H4 (cell line): Measurements from ENCODE around the gene RYR2. TPM values are rescaled to one million over a fixed set of nuclear protein-coding genes. Genes with fewer than 3 reads are reported as not detected.
A peak's percentile ranks its signal among the peaks of the same experiment; 100 is the strongest.

Source experiments
- DNase-seq: peaks from one replicate; pipeline ENCODE4 v3.0.0-alpha.2; 2015; ENCODE audit warnings: low spot score
- total RNA-seq: library from RNA; depleted of rRNA; stranded (reverse); fragments of >200 nt; shearing (Covaris generic); gene quantifications from 2 replicates; pipeline ENCODE4 v1.2.3, GENCODE V29; 2014; rRNA removed

Gene RYR2
- total RNA-seq, 1 experiment from 2014 or later: 1.7 TPM

- DNase-seq: no peak
Measured at GRCh38 chr1:237852342-237852741, 810.4 kb downstream of the RYR2 start.

- DNase-seq: no peak
Measured at GRCh38 chr1:237857455-237857854, 815.5 kb downstream of the RYR2 start.

DNA sequence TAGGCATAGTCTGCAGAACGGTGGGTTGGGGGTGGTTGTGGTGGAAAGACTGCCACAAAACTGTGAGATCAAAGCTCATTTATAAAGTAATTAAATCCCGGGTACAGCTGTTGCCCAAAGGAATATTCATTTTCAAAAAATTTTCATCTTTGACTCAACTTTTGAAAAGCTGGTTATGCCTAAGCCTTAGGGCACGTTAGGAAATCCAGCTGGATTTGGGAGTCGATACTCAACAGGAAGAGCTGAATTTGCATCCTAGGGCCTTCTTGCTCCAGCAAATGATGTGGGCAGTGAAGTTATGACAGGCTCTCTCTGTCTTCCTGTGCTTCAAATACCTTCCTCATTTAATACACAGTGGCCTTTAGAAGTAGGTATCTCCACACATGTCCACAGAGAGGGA is 817.0 kb downstream of the RYR2 start:
- DNase-seq: no peak

- no peak for DNase-seq
Measured at GRCh38 chr1:237861944-237862343, 820.0 kb downstream of the RYR2 start.

- DNase-seq: no peak
Measured at GRCh38 chr1:237863234-237863633, 821.2 kb downstream of the RYR2 start.

GRCh38 chr1:237864338-237865244 is 822.6 kb downstream of the RYR2 start:
- peak; percentile 63 for DNase-seq

DNA sequence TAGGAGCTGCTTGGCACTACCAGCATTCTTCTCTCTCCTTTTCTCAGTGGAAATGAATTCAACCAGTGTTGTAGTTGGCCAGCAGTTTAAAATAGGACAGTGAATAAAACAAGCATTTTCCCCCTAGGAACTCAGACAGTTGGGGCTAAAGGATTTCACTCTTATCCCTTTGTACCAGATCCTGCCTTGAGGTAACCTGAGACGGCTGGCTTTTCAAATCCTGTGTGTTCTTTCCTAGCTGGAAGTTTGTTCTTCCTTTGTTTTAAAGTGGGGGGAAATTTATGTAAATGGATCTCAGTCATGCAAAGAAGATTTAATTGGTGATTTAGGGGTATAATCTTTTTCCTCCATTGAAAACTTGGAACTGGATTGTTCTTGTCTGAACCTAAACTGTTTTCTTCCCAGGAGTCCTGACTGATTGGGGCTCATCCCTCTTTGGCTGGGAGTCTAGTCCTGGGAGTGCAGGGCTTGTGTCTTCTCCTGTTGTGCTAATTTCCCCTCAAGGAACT is 825.5 kb downstream of the RYR2 start:
- no peak for DNase-seq

- no peak for DNase-seq
Measured at GRCh38 chr1:237868817-237869600, 827.0 kb downstream of the RYR2 start.

- peak; percentile 84 for DNase-seq
Measured at GRCh38 chr1:237873487-237874211, 831.7 kb downstream of the RYR2 start.

DNA sequence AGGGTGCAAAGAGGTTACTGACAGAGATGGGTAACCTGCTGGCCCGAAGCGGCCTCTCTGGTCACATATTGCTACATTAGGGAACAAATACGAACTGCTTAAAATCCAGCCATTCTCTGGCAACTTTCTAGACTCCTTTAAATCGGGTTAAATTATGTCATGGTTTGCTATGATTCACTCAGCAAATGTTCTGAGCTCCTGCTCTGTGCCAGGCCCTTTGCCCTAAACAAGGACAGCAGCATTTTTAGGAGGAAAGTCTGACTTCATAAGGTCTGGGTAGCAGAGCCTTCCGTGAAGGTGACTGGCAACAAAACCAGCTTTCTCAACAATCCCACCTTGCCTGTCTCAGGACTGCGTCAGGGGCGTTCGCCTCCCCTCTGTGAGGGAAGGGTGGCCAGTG is 833.3 kb downstream of the RYR2 start:
- DNase-seq: no peak

DNA sequence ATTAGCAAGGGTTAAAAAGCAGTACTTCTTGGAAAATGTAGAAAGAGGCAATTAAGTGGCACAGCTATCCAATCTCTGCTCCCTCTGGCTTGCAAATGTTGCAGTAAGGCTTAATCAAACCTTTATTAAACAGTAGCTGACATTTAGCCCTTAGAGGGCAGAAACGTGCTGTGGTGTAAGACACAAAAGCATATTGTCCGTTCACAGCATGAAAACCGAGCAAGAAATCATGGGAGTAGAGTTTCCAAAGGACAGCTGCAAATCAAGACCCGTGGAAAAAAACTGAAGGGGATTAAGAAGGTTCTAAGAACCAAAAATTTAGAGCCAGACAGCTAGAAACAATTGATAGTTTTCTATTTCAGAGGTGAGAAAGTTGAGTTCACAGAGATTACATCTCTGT is 835.6 kb downstream of the RYR2 start:
- DNase-seq: no peak

- no peak for DNase-seq
Measured at GRCh38 chr1:237878406-237878805, 836.4 kb downstream of the RYR2 start.

DNA sequence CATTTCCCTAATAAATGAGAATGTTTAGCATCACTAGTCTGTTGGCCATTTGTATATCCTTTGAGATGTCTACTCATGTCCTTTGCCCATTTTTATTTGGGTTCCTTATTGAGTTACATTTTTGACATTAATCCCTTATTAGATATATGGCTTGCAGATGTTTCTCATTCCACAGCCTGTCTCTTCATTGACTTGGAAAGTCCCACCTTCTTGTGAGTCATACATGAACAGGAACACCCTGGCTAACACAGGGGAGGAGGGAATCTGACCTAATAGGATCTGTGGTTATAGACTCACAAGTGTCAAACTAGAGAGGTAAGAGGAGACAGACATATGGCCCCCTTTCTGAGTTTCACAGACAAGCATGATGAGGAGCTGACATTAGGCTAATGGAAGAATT is 837.2 kb downstream of the RYR2 start:
- peak; percentile 17 for DNase-seq

Other genes starting within 250 kb of the RYR2 start
- gene MTR, start 246.9 kb upstream of the RYR2 start, total RNA-seq: 8.4 and 11.3 TPM in 2 replicates
- not detected in 2 replicates for gene MT1HL1, start 37.7 kb upstream of the RYR2 start, total RNA-seq